ENCODE results near the gene SFMBT2. TPM values are rescaled to one million over a fixed set of nuclear protein-coding genes. Genes with fewer than 3 reads are reported as not detected.

The SFMBT2 gene
- total RNA-seq, 1 donor from 2014 or later: 7.0 TPM

DNA sequence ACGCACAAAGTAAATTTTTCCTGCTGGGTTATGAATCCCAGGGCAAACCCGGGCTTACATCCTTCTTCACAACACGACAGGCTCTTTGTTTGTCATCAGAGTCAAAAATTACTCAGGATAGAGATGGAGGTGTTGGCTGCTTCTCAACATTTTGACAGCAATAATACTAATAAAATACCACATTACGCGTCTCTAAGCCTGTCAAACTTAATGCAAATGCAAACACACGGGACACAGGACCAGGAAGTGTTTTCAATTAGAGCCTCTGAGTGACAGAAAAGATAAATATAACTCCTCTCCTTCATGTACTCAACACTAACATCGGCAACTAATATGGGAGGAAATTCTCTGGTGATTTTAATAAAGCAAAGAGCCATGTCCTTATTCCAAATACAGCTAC, 128.4 kb downstream of the SFMBT2 start:
- H3K27ac Mint-ChIP-seq (ENCODE audit: unreplicated experiment): no peak overlapping the region
- no peak overlapping the region for H3K4me3 Mint-ChIP-seq
- peaks cover 2% of the 10 kb centered on the region for H3K9me3 Mint-ChIP-seq
- DNase-seq (ENCODE audit: low read depth, low spot score): no peak
- H3K36me3 Mint-ChIP-seq (ENCODE audit: low read depth): peaks cover 9% of the 10 kb centered on the region
- no peaks in the 10 kb centered on the region for H3K27me3 Mint-ChIP-seq (ENCODE audit: low read depth)
- TF ChIP-seq, protein P1, sequence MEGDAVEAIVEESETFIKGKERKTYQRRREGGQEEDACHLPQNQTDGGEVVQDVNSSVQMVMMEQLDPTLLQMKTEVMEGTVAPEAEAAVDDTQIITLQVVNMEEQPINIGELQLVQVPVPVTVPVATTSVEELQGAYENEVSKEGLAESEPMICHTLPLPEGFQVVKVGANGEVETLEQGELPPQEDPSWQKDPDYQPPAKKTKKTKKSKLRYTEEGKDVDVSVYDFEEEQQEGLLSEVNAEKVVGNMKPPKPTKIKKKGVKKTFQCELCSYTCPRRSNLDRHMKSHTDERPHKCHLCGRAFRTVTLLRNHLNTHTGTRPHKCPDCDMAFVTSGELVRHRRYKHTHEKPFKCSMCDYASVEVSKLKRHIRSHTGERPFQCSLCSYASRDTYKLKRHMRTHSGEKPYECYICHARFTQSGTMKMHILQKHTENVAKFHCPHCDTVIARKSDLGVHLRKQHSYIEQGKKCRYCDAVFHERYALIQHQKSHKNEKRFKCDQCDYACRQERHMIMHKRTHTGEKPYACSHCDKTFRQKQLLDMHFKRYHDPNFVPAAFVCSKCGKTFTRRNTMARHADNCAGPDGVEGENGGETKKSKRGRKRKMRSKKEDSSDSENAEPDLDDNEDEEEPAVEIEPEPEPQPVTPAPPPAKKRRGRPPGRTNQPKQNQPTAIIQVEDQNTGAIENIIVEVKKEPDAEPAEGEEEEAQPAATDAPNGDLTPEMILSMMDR (conservative IDR thresholded peaks at IDR 0.05): no peak
- H3K4me1 Mint-ChIP-seq: peaks cover 18% of the 10 kb centered on the region

DNA sequence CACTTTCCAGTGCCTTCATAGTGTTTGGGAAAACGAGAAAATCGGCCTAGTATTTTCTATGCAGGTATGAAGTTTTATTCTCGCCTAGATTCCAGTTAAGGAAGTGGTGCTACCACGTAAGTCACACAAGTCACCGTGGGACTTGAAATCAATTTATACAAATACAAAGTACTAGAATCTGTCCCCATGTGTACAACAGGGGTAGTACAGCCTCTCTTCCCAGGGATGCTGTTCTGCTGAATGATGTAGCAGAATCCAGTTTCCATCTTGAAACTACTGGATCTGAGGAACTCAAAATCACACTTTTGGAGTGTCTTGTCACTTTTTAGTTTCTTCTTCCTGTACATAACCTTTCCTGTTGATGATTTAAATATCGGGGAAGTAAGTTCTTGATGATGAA, 129.4 kb downstream of the SFMBT2 start:
- Mint-ChIP-seq H3K27ac (ENCODE audit: unreplicated experiment) (no peak overlapping the region), H3K36me3 (ENCODE audit: low read depth) (peaks cover 9% of the 10 kb centered on the region), H3K27me3 (ENCODE audit: low read depth) (no peaks in the 10 kb centered on the region), H3K4me1 (peaks cover 18% of the 10 kb centered on the region), H3K4me3 (no peak overlapping the region), H3K9me3 (peaks cover 2% of the 10 kb centered on the region)
- no peak for DNase-seq (ENCODE audit: low read depth, low spot score)
- TF ChIP-seq, protein P1 (conservative IDR thresholded peaks at IDR 0.05): no peak

DNA sequence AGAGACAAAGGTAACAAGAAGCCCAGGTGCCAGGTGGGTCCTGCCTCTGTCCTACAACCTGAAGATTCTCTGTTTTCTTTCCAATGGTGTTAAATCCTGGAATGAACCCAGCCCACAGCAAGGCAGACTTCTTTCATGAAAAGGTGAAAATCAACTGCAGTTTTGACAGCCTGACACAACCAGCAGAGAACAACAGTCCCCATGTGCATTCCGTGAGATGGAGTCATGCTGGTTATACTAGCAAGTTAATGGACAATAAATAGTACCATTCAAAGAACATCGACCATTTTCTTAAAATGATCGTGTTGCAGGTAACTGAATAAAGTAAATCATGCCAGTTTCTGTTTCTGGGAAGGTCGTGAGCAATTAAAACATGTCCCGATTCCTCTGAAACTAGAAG, 131.5 kb downstream of the SFMBT2 start:
- DNase-seq (ENCODE audit: low read depth, low spot score): no peak
- Mint-ChIP-seq H3K27ac (ENCODE audit: unreplicated experiment) (no peak overlapping the region), H3K27me3 (ENCODE audit: low read depth) (no peaks in the 10 kb centered on the region)

DNA sequence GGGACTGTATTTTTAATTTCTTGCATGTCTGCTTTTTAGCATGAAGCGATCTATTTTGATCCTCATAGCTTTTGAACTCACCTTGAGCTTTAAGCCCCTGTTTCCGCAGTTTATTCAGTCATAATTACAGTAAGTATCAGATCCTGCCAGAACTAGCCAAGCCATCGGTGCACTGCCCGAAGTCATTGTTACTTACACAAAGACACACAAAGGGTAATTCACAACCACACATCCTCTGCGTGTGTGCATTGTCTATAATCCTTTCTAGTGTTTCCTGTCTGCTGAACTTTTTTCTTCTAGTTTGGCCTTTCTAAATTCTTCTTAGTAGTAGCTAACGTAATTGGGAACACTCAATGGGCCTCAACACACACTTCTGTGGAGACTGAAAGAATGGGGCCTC, 133.0 kb downstream of the SFMBT2 start:
- Mint-ChIP-seq H3K4me1 (peaks cover 18% of the 10 kb centered on the region), H3K27ac (ENCODE audit: unreplicated experiment) (no peak overlapping the region)

More for the DNA sequence above, 131.5 kb downstream of the SFMBT2 start:
- peaks cover 18% of the 10 kb centered on the region for H3K4me1 Mint-ChIP-seq
- TF ChIP-seq, protein P1 (conservative IDR thresholded peaks at IDR 0.05): no peak
- peaks cover 9% of the 10 kb centered on the region for H3K36me3 Mint-ChIP-seq (ENCODE audit: low read depth)
- peaks cover 2% of the 10 kb centered on the region for H3K9me3 Mint-ChIP-seq
- no peak overlapping the region for H3K4me3 Mint-ChIP-seq

DNA sequence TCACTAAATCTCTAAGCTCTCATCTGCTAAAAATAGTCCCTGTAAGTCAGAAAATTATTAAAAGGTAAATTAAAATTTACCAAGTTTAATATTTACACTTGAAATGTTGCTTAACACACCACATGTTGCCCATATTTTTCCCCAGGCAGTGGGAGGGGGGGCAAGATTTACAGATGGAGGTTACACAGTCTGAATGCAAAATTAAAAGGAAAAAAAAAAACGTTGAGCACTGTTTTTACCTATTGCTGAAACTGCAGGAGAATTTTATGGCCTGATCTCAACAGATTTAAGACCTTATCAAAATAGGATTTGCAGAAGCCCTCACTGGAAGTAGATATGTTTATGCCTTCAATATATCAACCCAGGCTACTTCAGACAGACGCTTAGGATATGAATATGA, 133.4 kb downstream of the SFMBT2 start:
- no peak overlapping the region for H3K27ac Mint-ChIP-seq (ENCODE audit: unreplicated experiment)
- peaks cover 18% of the 10 kb centered on the region for H3K4me1 Mint-ChIP-seq
- H3K36me3 Mint-ChIP-seq (ENCODE audit: low read depth): peaks cover 4% of the 10 kb centered on the region
- no peaks in the 10 kb centered on the region for H3K9me3 Mint-ChIP-seq
- no peaks in the 10 kb centered on the region for H3K27me3 Mint-ChIP-seq (ENCODE audit: low read depth)
- H3K4me3 Mint-ChIP-seq: no peak overlapping the region
- no peak for DNase-seq (ENCODE audit: low read depth, low spot score)
- TF ChIP-seq, protein P1 (conservative IDR thresholded peaks at IDR 0.05): no peak

More for the DNA sequence above, 133.0 kb downstream of the SFMBT2 start:
- TF ChIP-seq, protein P1 (conservative IDR thresholded peaks at IDR 0.05): no peak
- Mint-ChIP-seq H3K36me3 (ENCODE audit: low read depth) (peaks cover 4% of the 10 kb centered on the region), H3K4me3 (no peak overlapping the region), H3K9me3 (no peaks in the 10 kb centered on the region), H3K27me3 (ENCODE audit: low read depth) (no peaks in the 10 kb centered on the region)
- no peak for DNase-seq (ENCODE audit: low read depth, low spot score)
